Body of pancreas (tissue), 4 donors: ENCODE measurements around the gene THSD7A. TPM values are rescaled to one million over a fixed set of nuclear protein-coding genes. Genes with fewer than 3 reads are reported as not detected.

Experiments used
- ATAC-seq: fragments of 150-250 bp; one replicate; pipeline ENCODE4 v1.9.1; 2016
- DNase-seq, 4 donors: peaks; one replicate each; pipeline ENCODE4 v3.0.0-alpha.2; 2019
- H3K27ac ChIP-seq, 4 donors: fragments of 200-600 bp; sonication (generic); 1 replicate in 3 of 4; 2 replicates in 1 of 4; pipeline versions ENCODE4 v1.5.1 to v1.6.1; 2016 to 2019; ENCODE audit warnings: mild to moderate bottlenecking in 1 of 4, mixed read lengths in 1 of 4, moderate library complexity in 1 of 4
- H3K27me3 ChIP-seq, 2 donors: fragments of 200-600 bp; sonication (generic); one replicate each; pipeline ENCODE4 v1.6.0; 2016; ENCODE audit warnings: mild to moderate bottlenecking in 1 of 2
- H3K36me3 ChIP-seq, 2 donors: fragments of 200-600 bp; sonication (generic); replicated peaks in 1 of 2; 2 replicates each; pipeline ENCODE4 v1.5.1; 2016; ENCODE audit warnings: low read depth in 2 of 2; ENCODE audit not compliant: insufficient read depth in 1 of 2
- H3K4me1 ChIP-seq: fragments of 200-600 bp; sonication (generic); one replicate; pipeline ENCODE4 v1.6.0; 2016
- H3K4me3 ChIP-seq, 2 donors: fragments of 200-600 bp; sonication (generic); 1 replicate in 1 of 2; 2 replicates in 1 of 2; pipeline ENCODE4 v1.5.1; 2016 to 2019
- H3K9me3 ChIP-seq, 3 donors: fragments of 200-600 bp; sonication (generic); 1 replicate in 2 of 3; 2 replicates in 1 of 3; pipeline ENCODE4 v1.5.1; 2016
- CTCF ChIP-seq, 7 experiments: fragments of 450-650 bp in 4 of 7; fragments of 200-600 bp in 3 of 7; sonication (generic) in 3 of 7; IDR thresholded peaks; one replicate each; pipeline ENCODE4 v1.5.1; 2016 to 2019; ENCODE audit warnings: antibody characterized with exemption in 7 of 7
- POLR2A ChIP-seq, 3 donors: fragments of 450-650 bp; IDR thresholded peaks; one replicate each; pipeline ENCODE4 v1.6.1; 2016; ENCODE audit warnings: antibody characterized with exemption in 3 of 3, mild to moderate bottlenecking in 2 of 3
- WGBS, 2 donors: methylation state at CpG; one replicate each; pipeline ENCODE4 v1.1.5; 2017; 5-methylcytosine and 5-hydroxymethylcytosine counted together
- intact Hi-C: fragments of 100-400 bp; cut with DNase I; formaldehyde crosslinking; loops from one replicate; pipeline ENCODE4 v1.15.1; 2023
- total RNA-seq, 2 donors: library from RNA; depleted of rRNA; stranded (reverse); fragments of >200 nt; gene quantifications; one replicate each; pipeline ENCODE4 v1.1.0, GENCODE V29; 2016

The THSD7A gene
- total RNA-seq, 2 donors from 2014 or later = 0.66 to 7.0 TPM

GRCh38 chr7:11709196-11709595 is 122.8 kb downstream of the THSD7A start:
- Histone ChIP-seq H3K27me3 (no peaks in the 10 kb centered on the region), H3K36me3 (no peaks in the 10 kb centered on the region), H3K9me3 (no peaks in the 10 kb centered on the region), H3K4me1 (peaks cover 16% of the 10 kb centered on the region), H3K4me3 (no peak overlapping the region), H3K27ac (no peak overlapping the region)
- TF ChIP-seq POLR2A (IDR thresholded peaks at IDR 0.05) (no peak), CTCF (IDR thresholded peaks at IDR 0.05) (no peak)
- no peak for ATAC-seq
- intact Hi-C loops = no loop called here
- DNase-seq = no peak

- Histone ChIP-seq H3K9me3 (no peaks in the 10 kb centered on the region), H3K27me3 (no peaks in the 10 kb centered on the region), H3K4me1 (peaks cover 16% of the 10 kb centered on the region), H3K4me3 (no peak overlapping the region), H3K36me3 (no peaks in the 10 kb centered on the region), H3K27ac (peak overlapping the region in 1 of 4 donors; percentile 38)
- no peak for TF ChIP-seq POLR2A (IDR thresholded peaks at IDR 0.05)
- no peak for TF ChIP-seq CTCF (IDR thresholded peaks at IDR 0.05)
- intact Hi-C loops = no loop called here
- 9 to 19% methylated on average over 2 of the region's 2 CpGs for WGBS, 2 donors
- DNase-seq (no peak), ATAC-seq (no peak)
Observed at GRCh38 chr7:11707606-11708193, 124.3 kb downstream of the THSD7A start.

- peak; percentile 75 for ATAC-seq
- Histone ChIP-seq H3K9me3 (no peaks in the 10 kb centered on the region), H3K4me1 (peaks cover 16% of the 10 kb centered on the region), H3K36me3 (no peaks in the 10 kb centered on the region), H3K27me3 (no peaks in the 10 kb centered on the region), H3K27ac (peak overlapping the region in 1 of 4 donors; percentile 38), H3K4me3 (no peak overlapping the region)
- WGBS, 2 donors = 4 to 17% methylated on average over 2 of the region's 2 CpGs
- TF ChIP-seq CTCF (IDR thresholded peaks at IDR 0.05) = no peak
- TF ChIP-seq POLR2A (IDR thresholded peaks at IDR 0.05) = no peak
- peak; percentile 14 to 53 (median 44) for DNase-seq
- intact Hi-C loops = no loop called here
Observed at GRCh38 chr7:11706666-11707605, 125.1 kb downstream of the THSD7A start.

DNA sequence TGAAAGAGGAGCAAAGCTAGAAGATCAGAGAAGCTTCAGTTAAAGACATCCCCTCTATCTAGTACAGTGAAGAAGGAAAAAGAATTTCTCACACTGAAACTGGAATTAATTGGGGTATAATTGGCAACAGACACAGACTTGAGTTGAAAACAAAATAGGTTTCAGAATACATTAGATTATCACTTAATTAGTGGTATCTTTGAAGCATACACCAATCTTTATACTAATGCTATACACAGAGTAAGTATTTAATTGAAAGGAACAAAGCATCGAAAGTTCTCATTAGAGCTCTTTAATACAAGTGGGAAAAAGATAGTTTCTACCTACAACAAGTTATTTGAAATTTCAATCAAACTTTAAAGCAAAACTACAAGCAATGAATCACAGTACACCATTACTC is 128.2 kb downstream of the THSD7A start:
- no peak for DNase-seq
- no peaks in the 10 kb centered on the region for H3K27me3 ChIP-seq
- H3K36me3 ChIP-seq = no peaks in the 10 kb centered on the region
- no peak overlapping the region for H3K27ac ChIP-seq
- no peak for ATAC-seq
- no peak overlapping the region for H3K4me3 ChIP-seq
- no peak for TF ChIP-seq CTCF (IDR thresholded peaks at IDR 0.05)
- no peak for TF ChIP-seq POLR2A (IDR thresholded peaks at IDR 0.05)
- H3K9me3 ChIP-seq = no peaks in the 10 kb centered on the region
- 96% methylated on average over 1 of the region's 1 CpG for WGBS, 2 donors
- peaks cover 18% of the 10 kb centered on the region for H3K4me1 ChIP-seq
- intact Hi-C loops = no loop called here
